Measurements from ENCODE around the gene FYN.

Gene FYN

DNA sequence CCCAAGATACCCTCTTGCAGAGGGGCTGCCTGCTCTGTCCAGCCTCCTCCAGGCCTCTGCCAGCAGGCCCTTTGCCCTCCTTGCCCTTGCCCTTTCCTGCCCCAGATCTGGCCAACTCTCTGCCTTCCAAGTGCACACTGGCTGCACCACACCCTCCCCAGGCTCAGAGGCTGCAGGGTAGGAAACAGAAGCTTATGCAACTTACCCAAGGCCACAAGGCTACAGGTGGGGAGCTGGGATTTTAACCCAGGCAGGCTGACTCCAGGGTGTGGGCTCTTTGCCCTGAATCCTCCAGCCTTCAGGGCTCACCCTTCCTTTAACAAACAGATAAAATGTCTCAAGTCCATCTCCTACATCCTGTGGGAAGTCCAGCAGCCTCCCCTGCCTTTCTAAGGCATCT, 253.1 kb downstream of the FYN start:
- in situ Hi-C loops (cut with MboI; ENCODE audit: low sequenced_read_pairs) = no loop called here

DNA sequence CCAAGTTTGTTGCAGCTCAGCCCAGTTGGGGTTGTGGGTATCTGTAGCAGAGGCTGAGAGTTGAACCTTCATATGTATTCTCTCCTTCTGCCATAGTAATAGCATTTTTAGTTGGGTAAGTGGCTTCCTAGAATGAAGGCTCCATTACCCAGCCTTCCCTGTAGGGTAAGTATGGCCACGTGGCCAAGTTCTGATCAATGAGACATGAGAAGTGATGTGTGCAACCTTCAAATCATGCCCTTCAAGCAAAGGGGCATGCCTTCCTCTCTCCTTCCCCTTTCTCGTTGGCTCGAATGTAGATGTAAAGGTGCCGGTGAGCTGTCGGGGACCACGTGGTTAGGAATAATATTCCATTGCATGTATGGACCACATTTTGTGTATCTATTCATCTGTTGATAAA, 254.8 kb downstream of the FYN start:
- in situ Hi-C loops (cut with MboI; ENCODE audit: low sequenced_read_pairs) = no loop called here

DNA sequence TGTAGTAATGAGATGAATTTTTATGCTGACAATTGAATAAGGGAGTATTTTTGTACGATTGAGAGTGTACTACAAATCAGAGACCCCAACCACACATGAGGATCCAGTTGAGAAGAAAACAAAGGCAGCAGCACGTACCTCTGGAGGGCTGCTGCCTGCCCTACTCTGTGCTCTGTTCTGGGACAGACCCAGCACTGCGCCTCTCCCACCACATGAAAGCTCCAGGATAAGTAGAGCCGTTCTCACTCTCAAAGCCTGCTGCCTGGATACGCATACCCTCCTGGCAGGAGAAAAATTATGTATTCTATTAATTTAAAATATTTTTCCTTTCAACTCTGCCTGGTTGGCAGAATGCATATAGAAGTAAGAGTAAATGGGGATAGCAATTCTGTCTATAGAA, 256.1 kb downstream of the FYN start:
- in situ Hi-C loops (cut with MboI; ENCODE audit: low sequenced_read_pairs) = no loop called here

DNA sequence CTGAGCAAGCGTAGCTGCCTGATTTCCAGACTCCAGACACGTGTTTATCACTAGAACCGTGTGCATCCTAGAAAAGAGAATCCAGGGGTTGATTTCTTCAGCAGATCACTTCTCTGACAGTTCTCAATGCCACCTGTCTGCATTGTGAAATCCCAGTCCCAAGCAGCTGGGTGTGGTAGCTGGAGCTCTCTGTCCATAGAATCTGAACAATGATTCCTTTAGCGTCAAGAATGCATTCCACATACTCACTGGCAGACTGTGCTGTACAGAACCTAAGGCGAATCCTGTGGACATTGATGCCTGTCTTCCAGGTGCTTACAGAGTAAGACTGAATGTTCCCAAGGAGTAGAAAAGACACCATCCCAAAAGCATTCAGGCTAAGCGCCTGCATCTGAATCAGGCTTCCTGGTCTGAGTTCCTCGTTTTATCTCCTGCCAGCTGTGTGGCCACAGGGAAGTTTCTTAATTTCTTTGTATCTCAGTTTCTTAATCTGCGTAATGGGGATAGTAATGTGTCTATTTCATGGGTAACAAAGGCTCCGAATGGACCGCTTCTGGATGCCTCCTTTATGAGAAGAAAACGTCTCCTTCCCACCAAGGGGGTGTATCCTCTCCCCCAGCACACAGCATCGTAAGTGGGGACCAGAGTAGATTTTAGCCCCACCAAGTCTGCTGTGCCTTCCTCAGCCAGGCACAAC, 257.2 kb downstream of the FYN start:
- in situ Hi-C loops (cut with MboI; ENCODE audit: low sequenced_read_pairs) = no loop called here

DNA sequence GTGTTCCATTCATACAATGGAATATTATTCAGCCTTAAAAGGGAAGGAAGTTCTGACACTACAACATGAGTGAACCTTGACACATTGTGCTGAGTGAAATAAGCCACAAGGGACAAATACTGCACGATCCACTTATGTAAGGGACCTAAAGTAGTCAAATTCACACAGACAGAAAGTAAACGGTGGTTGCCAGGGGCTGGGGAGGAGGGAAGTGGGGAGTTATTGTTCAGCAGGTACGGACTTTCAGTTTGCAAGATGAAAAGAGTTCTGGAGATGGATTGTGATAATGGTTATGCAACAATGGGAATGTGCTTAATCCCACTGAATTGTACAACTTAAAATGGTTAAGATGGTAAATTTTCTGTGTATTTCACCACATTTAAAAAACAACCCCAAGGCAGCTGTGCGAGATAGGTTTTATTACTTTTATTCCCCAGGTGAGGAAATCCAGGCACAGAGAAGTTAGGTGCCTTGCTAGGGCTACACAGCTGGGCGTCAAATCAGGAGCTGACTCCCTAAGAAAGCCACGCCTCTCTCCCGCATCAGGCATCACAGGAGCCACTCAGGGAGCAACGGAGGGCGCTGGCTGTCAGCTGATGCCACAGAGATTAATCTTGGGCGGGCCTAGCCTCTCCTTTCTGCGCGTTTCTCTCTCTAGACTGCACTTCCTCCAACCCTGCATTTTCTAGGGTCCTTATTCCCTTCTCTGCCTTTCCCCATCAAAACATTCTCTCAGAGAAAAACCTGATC, 258.2 kb downstream of the FYN start:
- in situ Hi-C loops (cut with MboI; ENCODE audit: low sequenced_read_pairs) = no loop called here

DNA sequence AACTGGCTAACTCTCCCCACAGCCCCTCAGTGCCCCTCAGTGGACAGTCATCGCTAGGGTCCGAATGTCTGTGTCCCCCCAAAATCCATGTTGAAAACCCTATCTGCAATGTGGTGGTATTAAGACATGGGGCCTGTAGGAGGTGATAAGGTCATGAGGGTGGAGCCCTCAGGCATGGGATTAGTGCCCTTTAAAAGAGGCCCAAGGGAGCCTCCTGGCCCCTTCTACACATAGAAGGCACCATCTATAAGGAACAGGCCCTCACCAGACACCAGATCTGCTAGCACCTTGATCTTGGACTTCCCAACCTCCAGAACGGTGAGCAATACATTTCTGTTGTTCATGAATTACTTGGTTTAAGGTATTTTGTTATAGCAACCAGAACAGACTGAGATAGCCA, 260.9 kb downstream of the FYN start:
- in situ Hi-C loops (cut with MboI; ENCODE audit: low sequenced_read_pairs) = no loop called here

DNA sequence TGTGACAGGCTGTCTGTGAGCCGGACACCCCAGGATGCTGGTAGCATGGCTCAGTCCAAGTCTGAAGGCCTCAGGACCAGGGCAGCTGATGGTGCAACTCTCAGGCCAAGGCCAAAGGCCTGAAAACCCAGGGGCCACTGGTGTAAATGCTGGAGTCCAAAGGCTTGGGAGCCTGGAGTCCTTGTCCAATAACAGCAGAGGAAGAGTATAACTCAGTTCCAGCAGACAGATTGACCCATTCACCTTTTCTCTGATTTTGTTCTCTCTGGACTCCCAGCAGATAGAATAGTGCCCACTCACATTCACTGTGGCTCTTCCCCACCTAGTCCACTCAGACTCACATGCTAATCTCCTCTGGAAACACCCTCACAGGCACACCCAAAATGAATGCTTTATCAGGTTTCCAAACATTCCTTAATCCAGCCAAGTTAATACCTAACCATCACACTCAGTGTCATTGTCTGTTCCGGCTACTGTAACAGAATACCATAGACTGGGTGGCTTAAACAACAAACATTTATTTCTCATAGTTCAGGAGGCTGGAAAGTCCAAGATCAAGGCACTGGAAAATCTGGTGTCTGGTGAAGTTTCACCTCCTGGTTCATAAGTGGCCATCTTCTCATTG, 262.6 kb downstream of the FYN start:
- in situ Hi-C loops (cut with MboI; ENCODE audit: low sequenced_read_pairs) = no loop called here

Measured in HL-60/S4 treated with retinoic acid at 250 ng/mL for 4 days and 3 days (cell line).